PC-9 (cell line): ENCODE results near the gene FBRSL1.

Experiments used
- EZH2 ChIP-seq: fragments of 200-600 bp; sonication (generic); IDR thresholded peaks from 2 replicates; pipeline ENCODE4 v1.8.0; 2017; ENCODE audit warnings: antibody characterized with exemption, low read depth
- TF ChIP-seq, protein P1 (sequence below): fragments of 200-600 bp; sonication (generic); conservative IDR thresholded peaks from 2 replicates; pipeline ENCODE4 v1.6.1; 2017; ENCODE audit warnings: mixed run types, antibody characterized with exemption, mild to moderate bottlenecking, moderate library complexity

DNA sequence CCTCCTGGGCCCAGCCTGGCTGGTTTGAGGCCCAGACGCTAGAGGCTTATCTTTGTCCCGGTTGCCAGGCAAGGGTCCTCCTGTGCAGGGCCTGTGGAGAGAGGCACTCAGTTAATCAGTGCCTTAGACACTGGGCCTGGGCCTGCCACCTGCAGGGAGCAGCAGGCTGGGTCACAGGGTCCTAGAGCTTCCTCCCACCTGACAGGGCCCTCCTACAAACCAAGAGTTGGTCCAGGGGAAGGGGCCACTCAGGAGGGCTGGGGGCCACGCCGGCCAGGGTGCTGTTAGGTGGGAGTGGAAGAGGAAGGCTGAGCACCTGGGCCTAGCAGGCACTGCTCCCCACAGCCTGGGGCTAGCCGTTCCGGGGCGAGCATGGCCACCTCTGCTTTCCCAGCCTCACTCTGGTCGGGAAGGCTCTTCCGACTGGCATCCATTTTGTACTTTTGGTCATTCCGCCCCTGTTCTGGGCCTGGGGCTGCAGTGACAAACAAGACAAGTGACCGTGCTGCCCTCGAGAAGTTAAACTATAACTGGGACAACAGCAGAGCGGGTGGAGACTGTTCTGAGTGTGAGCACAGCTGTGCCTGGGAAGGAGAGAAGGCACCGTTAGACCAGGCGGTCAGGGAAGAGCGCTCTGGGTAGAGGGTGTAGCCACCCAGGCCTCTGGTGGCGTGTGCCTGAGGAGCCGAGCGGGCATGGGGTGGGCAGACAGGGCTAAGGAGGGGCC lies 27.2 kb downstream of the FBRSL1 start:
- TF ChIP-seq, protein P1, sequence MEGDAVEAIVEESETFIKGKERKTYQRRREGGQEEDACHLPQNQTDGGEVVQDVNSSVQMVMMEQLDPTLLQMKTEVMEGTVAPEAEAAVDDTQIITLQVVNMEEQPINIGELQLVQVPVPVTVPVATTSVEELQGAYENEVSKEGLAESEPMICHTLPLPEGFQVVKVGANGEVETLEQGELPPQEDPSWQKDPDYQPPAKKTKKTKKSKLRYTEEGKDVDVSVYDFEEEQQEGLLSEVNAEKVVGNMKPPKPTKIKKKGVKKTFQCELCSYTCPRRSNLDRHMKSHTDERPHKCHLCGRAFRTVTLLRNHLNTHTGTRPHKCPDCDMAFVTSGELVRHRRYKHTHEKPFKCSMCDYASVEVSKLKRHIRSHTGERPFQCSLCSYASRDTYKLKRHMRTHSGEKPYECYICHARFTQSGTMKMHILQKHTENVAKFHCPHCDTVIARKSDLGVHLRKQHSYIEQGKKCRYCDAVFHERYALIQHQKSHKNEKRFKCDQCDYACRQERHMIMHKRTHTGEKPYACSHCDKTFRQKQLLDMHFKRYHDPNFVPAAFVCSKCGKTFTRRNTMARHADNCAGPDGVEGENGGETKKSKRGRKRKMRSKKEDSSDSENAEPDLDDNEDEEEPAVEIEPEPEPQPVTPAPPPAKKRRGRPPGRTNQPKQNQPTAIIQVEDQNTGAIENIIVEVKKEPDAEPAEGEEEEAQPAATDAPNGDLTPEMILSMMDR, result no peak
- TF ChIP-seq EZH2, result no peak
